C4-2B (cell line): ENCODE results near the gene PNMA6E.
"Not testable (repeated sequence)": the region's sequence is repeated elsewhere in the genome, so short reads cannot be mapped to it uniquely, and the experiment has no call there.

ENCODE experiments used
- H3K27ac ChIP-seq: fragments of 450-650 bp; 2 replicates; pipeline ENCODE4 v1.5.1; 2017
- ZFX ChIP-seq: fragments of 450-650 bp; IDR thresholded peaks from 2 replicates; pipeline ENCODE4 v1.6.1; 2017
- TF ChIP-seq, protein P1 (sequence below): fragments of 450-650 bp; conservative IDR thresholded peaks from 2 replicates; pipeline ENCODE4 v1.5.1; 2017; ENCODE audit warnings: mild to moderate bottlenecking

PNMA6E gene

GRCh38 chrX:153396320-153397195 is 4.6 kb downstream of the PNMA6E start:
- H3K27ac ChIP-seq, result no peak overlapping the region
- TF ChIP-seq ZFX, result no peak
- TF ChIP-seq, protein P1, sequence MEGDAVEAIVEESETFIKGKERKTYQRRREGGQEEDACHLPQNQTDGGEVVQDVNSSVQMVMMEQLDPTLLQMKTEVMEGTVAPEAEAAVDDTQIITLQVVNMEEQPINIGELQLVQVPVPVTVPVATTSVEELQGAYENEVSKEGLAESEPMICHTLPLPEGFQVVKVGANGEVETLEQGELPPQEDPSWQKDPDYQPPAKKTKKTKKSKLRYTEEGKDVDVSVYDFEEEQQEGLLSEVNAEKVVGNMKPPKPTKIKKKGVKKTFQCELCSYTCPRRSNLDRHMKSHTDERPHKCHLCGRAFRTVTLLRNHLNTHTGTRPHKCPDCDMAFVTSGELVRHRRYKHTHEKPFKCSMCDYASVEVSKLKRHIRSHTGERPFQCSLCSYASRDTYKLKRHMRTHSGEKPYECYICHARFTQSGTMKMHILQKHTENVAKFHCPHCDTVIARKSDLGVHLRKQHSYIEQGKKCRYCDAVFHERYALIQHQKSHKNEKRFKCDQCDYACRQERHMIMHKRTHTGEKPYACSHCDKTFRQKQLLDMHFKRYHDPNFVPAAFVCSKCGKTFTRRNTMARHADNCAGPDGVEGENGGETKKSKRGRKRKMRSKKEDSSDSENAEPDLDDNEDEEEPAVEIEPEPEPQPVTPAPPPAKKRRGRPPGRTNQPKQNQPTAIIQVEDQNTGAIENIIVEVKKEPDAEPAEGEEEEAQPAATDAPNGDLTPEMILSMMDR, result no peak

DNA sequence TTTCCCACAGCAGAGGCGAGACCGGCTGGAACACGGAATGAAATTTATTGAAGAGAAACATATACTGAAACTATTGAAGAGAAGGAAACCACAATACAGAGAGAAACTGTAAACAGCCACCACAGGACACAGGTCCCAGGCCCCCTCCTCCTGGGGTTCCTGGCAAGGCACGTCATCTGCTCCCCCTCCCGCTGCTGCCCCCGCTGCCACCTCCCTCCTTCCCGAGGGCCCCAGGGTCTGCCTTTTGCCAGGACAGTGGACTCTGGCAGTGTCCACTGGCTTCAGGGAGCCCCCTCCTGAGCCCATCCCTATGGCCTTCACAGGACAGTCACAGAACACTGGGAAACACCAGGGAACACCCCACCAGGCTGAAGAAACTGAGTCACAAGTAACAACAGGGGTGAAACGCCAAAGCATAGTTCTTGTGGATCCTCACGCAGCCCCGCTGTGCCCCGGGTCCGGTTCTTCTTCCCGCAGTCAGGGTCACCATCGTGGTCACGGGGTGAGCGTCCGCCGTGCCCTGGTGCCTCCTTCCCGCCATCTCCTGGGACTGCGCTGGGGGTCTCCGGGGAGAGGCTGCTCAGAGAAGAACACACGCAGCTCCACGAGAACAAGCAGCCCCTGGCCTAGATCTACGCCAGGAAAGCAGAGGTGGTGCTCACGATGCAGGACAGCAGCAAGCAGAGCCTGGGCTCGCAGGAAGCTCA is 5.4 kb downstream of the PNMA6E start:
- H3K27ac ChIP-seq, result no peak overlapping the region

DNA sequence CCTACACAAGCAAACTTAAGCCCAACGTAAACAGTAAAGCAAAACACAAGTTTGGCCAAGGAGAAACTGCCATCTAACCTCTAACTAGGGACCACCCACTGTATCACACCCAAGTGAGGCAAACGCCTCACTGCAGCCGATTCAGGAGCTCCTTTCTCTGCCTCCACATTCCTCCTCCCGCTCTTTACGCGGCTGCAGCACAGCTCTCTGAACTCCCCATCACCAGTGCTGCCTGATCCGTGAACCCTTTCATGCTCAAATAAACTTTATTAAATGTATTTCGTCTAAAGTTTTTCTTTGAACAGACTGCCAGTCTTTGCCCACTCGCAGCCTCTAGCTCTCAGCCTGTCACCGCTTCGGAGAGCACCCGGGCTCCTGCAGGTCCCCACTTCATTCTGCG is 6.5 kb downstream of the PNMA6E start:
- no peak for TF ChIP-seq ZFX
- H3K27ac ChIP-seq, result no peak overlapping the region

More for the DNA sequence above, 5.4 kb downstream of the PNMA6E start:
- no peak for TF ChIP-seq ZFX
- TF ChIP-seq, protein P1, result no peak

DNA sequence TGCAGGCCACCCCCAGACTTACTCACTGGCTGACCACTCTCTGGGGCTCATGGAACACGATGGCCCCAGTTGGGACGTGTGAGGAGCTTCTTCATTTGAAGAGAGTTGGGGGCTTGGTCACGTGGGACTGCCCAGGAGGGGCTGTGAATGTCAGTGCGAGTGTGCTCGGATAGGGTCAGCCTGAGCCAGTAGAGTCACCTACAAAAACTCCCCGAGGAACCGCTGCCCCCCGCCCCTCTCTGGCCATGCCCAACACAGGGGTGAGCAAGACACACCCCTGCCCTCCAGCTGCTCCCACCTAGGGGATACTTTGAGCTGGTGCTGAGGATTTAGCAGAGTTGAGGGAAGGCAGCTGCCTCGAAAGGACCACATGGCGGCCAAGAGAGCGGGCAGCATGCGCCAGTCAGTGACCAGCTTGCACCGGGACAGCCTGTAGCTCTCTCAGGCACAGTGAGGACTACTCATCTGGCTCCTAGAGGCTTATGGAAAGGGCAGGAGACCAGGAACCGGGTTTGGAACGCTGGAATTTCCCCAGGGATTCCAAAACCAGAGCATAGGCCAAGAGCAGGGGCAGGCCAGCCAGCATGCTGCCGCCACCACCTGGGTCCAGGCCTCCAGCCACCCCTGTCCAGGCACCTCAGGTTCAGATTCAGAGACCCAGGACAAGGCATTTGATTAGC is 8.4 kb downstream of the PNMA6E start:
- no peak for TF ChIP-seq ZFX
- TF ChIP-seq, protein P1, result no peak
- H3K27ac ChIP-seq, result no peak overlapping the region

GRCh38 chrX:153389460-153389768 is 11.7 kb downstream of the PNMA6E start:
- not testable (repeated sequence) for H3K27ac ChIP-seq

DNA sequence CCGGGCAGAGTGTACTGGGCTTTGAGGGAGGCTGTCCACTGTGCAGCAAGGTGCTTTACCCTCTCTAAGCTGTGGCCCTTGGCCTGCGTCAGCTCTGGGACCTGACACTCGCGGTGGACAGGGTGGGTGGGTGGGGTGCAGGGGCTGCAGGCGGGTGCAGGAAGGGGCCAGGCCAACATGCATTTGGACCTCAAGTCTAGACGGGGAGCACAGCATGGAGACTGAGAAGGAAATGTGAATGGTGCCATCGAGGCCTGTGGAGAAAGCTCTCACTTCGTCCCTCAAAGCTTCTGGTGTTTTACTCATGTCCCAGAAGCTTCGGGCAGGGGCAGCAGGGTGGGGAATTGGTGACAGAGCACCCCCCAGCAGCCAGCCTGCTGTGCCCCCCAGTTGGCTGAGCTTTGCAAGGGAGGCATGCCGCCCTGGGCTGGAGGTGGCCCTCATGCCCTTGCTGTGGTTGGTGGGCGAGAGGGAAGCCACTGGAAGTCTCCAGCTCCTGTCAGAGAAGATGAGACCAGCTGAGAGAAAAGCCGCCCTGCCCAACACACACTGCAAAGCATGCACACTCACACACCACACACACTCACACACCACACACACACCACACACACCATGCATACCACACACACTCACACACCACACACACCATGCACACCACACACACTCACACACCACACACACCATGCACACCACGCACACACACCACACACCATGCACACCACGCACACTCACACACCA is 12.3 kb downstream of the PNMA6E start:
- TF ChIP-seq, protein P1, result no peak
- TF ChIP-seq ZFX, result no peak
- no peak overlapping the region for H3K27ac ChIP-seq

DNA sequence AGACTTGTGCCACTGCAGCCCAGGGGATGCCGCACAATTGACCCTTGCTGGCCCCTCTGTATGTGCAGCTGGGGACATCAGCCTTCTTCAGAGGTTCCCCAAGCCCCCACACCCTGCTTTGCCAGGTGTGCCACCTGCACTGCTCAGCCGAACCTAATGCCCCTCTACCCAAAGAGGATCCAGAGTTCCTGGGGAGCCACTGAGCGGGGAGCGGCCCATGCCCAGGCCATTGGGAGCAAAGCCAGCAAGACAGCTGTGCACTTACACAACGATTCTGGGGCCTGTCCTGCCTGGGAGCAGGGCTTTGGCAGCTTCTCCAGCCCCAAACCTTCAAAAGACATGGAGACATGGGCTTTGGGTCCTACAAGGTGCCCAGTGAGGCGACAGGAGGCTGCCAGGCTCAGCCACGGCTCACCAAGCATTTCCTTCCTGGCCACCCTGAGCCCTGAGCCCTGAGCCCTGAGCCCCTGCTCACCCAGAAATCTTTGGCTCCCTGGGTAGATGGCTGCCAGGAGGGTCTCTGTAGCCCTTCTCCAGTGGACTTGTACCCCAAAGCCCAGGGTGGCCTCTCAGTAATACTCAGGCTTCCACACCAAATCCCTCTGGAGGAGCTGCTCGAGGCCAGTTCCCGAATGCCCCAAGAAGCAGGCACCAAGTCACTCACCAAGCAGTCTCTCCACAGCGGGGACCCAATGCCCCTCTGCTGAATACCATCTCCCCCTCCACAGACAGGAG is 13.0 kb downstream of the PNMA6E start:
- no peak overlapping the region for H3K27ac ChIP-seq
- TF ChIP-seq, protein P1, result no peak
- TF ChIP-seq ZFX, result no peak
